A549 (cell line): ENCODE measurements around the gene CCDC138.

Experiments
- MAZ ChIP-seq: fragments of 150-350 bp; IDR thresholded peaks from 2 replicates; pipeline ENCODE4 v1.6.1; 2014; ENCODE audit warnings: antibody characterized with exemption, low read depth, low read length, borderline replicate concordance
- TF ChIP-seq, protein P1 (sequence below): fragments of >200 bp; sonication (Bioruptor Twin); formaldehyde crosslinking; IDR thresholded peaks from 3 replicates; pipeline ENCODE4 v1.5.1; 2016

DNA sequence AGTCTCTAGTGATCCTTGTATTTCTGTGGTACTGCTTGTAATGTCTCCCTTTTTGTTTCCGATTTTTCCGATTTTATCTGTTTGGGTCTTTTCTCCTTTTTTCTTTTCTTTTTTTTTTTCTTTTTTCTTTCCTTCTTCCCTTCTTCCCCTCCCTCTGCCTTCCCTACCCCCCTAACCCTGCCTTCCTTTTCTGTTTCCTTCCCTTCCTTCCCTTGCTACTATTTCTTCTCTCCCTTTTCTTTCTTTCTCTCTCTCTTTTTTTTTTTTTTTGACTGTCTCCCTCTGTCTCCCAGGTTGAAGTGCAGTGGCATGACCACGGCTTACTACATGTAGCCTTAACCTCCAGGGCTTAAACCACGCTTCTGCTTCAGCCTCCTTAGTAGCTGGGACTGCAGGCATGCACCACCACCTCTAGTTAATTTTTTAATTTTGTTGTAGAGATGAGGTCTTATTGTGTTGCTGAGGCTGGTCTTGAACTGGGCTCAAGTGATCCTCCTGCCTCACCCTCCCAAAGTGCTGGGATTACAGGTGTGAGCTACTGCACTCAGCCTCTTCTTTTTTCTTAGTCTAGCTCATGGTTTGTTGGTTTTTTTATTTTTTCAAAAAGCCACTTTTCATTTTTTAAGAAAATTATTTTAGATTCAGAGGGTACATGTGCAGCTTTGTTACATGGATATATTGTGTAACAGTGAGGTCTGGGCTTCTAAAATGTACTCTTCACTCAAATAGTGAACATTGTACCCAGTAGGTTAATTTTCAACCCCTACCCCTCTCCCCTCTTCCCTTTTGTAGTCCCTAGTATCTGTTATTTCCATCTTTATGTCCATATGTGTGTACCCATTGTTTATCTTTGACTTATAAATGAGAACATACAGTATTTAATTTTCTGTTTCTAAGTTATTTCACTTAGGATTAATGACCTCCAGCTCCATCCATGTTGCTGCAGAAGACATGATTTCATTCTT, 24.7 kb downstream of the CCDC138 start:
- TF ChIP-seq, protein P1, sequence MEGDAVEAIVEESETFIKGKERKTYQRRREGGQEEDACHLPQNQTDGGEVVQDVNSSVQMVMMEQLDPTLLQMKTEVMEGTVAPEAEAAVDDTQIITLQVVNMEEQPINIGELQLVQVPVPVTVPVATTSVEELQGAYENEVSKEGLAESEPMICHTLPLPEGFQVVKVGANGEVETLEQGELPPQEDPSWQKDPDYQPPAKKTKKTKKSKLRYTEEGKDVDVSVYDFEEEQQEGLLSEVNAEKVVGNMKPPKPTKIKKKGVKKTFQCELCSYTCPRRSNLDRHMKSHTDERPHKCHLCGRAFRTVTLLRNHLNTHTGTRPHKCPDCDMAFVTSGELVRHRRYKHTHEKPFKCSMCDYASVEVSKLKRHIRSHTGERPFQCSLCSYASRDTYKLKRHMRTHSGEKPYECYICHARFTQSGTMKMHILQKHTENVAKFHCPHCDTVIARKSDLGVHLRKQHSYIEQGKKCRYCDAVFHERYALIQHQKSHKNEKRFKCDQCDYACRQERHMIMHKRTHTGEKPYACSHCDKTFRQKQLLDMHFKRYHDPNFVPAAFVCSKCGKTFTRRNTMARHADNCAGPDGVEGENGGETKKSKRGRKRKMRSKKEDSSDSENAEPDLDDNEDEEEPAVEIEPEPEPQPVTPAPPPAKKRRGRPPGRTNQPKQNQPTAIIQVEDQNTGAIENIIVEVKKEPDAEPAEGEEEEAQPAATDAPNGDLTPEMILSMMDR = no peak
- no peak for TF ChIP-seq MAZ
